Peyer's patch (tissue), 4 donors: ENCODE data around the gene SPC24.

Source experiments
- CTCF ChIP-seq, 6 experiments: fragments of 450-650 bp in 4 of 6; fragments of 200-600 bp in 2 of 6; sonication (generic) in 1 of 6; IDR thresholded peaks; one replicate each; pipeline ENCODE4 v1.5.1; 2017 to 2019; ENCODE audit warnings: antibody characterized with exemption in 6 of 6, mild to moderate bottlenecking in 3 of 6, moderate library complexity in 1 of 6
- POLR2A ChIP-seq, 2 donors: fragments of 450-650 bp; IDR thresholded peaks; one replicate each; pipeline ENCODE4 v1.5.1; 2017; ENCODE audit warnings: antibody characterized with exemption in 2 of 2, mild to moderate bottlenecking in 2 of 2, moderate library complexity in 2 of 2

- TF ChIP-seq CTCF (IDR thresholded peaks at IDR 0.05) (no peak), POLR2A (IDR thresholded peaks at IDR 0.05) (no peak)
Observed at GRCh38 chr19:11165486-11166030, 10.0 kb upstream of the SPC24 start.
